Activated CD4-positive, alpha-beta T cell treated with anti-CD3 and anti-CD28 coated beads, Interleukin-2, amount 10 ng/mL, durations not matched to agents 24 days and 14 days (primary cell): Measurements from ENCODE around the gene COA7. TPM values are rescaled to one million over a fixed set of nuclear protein-coding genes. Genes with fewer than 3 reads are reported as not detected.

ENCODE experiments used
- DNase-seq: peaks from one replicate; pipeline ENCODE4 v3.0.0; 2022
- H3K27ac Mint-ChIP-seq: one replicate; pipeline ENCODE4 v1.8.0; 2022; ENCODE audit warnings: mild to moderate bottlenecking, mixed read lengths
- H3K27me3 Mint-ChIP-seq: one replicate; pipeline ENCODE4 v1.8.0; 2022; ENCODE audit warnings: mixed read lengths
- H3K36me3 Mint-ChIP-seq: one replicate; pipeline ENCODE4 v1.8.0; 2022; ENCODE audit warnings: low read depth, mild to moderate bottlenecking, mixed read lengths
- H3K4me1 Mint-ChIP-seq: one replicate; pipeline ENCODE4 v1.8.0; 2021; ENCODE audit warnings: mixed read lengths
- H3K4me3 Mint-ChIP-seq: one replicate; pipeline ENCODE4 v1.8.0; 2022; ENCODE audit warnings: mild to moderate bottlenecking, moderate library complexity, mixed read lengths
- H3K9me3 Mint-ChIP-seq: one replicate; pipeline ENCODE4 v1.8.0; 2021; ENCODE audit warnings: mixed read lengths
- intact Hi-C: fragments of 100-400 bp; cut with micrococcal nuclease; formaldehyde crosslinking; loops from one replicate; pipeline ENCODE4 v1.15.1; 2023
- total RNA-seq: library from RNA; stranded (reverse); gene quantifications from 2 replicates; pipeline ENCODE4 v1.2.3, GENCODE V29; 2022

COA7 gene
- total RNA-seq, 1 donor from 2014 or later: 40.2 TPM

GRCh38 chr1:52672946-52673345 lies 25.2 kb downstream of the COA7 start:
- H3K27me3 Mint-ChIP-seq: no peaks in the 10 kb centered on the region
- DNase-seq: no peak
- H3K36me3 Mint-ChIP-seq: peaks cover 2% of the 10 kb centered on the region
- intact Hi-C loops: no loop called here
- H3K4me1 Mint-ChIP-seq: peaks cover 13% of the 10 kb centered on the region
- no peak overlapping the region for H3K4me3 Mint-ChIP-seq
- no peaks in the 10 kb centered on the region for H3K9me3 Mint-ChIP-seq
- H3K27ac Mint-ChIP-seq: no peak overlapping the region

- DNase-seq: no peak
- Mint-ChIP-seq H3K4me3 (no peak overlapping the region), H3K4me1 (peaks cover 13% of the 10 kb centered on the region)
Observed at GRCh38 chr1:52670604-52671003, 27.5 kb downstream of the COA7 start.

GRCh38 chr1:52669696-52670095 lies 28.5 kb downstream of the COA7 start:
- peaks cover 2% of the 10 kb centered on the region for H3K36me3 Mint-ChIP-seq
- DNase-seq: no peak
- H3K4me3 Mint-ChIP-seq: no peak overlapping the region
- peaks cover 8% of the 10 kb centered on the region for H3K4me1 Mint-ChIP-seq
- no peaks in the 10 kb centered on the region for H3K9me3 Mint-ChIP-seq
- H3K27ac Mint-ChIP-seq: no peak overlapping the region
- intact Hi-C loops: no loop called here
- no peaks in the 10 kb centered on the region for H3K27me3 Mint-ChIP-seq

More at GRCh38 chr1:52670604-52671003, 27.5 kb downstream of the COA7 start:
- Mint-ChIP-seq H3K9me3 (no peaks in the 10 kb centered on the region), H3K36me3 (peaks cover 2% of the 10 kb centered on the region), H3K27ac (no peak overlapping the region), H3K27me3 (no peaks in the 10 kb centered on the region)
- intact Hi-C loops: no loop called here

- no peak for DNase-seq
- Mint-ChIP-seq H3K27me3 (no peaks in the 10 kb centered on the region), H3K27ac (no peak overlapping the region), H3K9me3 (no peaks in the 10 kb centered on the region), H3K4me3 (no peak overlapping the region), H3K36me3 (peaks cover 2% of the 10 kb centered on the region), H3K4me1 (peaks cover under 1% of the 10 kb centered on the region)
- intact Hi-C loops: no loop called here
Observed at GRCh38 chr1:52668711-52669110, 29.4 kb downstream of the COA7 start.

- Mint-ChIP-seq H3K9me3 (no peaks in the 10 kb centered on the region), H3K36me3 (peaks cover 2% of the 10 kb centered on the region), H3K27me3 (no peaks in the 10 kb centered on the region), H3K4me3 (no peak overlapping the region), H3K27ac (no peak overlapping the region), H3K4me1 (no peaks in the 10 kb centered on the region)
- no peak for DNase-seq
- intact Hi-C loops: no loop called here
Observed at GRCh38 chr1:52667984-52668383, 30.2 kb downstream of the COA7 start.

- Mint-ChIP-seq H3K27me3 (no peaks in the 10 kb centered on the region), H3K4me1 (no peaks in the 10 kb centered on the region), H3K27ac (no peak overlapping the region), H3K36me3 (peaks cover 2% of the 10 kb centered on the region), H3K4me3 (no peak overlapping the region), H3K9me3 (no peaks in the 10 kb centered on the region)
- DNase-seq: no peak
- intact Hi-C loops: no loop called here
Observed at GRCh38 chr1:52667290-52667689, 30.9 kb downstream of the COA7 start.

GRCh38 chr1:52665006-52665941 lies 32.9 kb downstream of the COA7 start:
- intact Hi-C loops: no loop called here
- Mint-ChIP-seq H3K4me3 (no peak overlapping the region), H3K27me3 (no peaks in the 10 kb centered on the region), H3K9me3 (no peaks in the 10 kb centered on the region), H3K36me3 (peaks cover 2% of the 10 kb centered on the region), H3K27ac (no peak overlapping the region), H3K4me1 (peaks cover 4% of the 10 kb centered on the region)
- no peak for DNase-seq

GRCh38 chr1:52663716-52664115 lies 34.4 kb downstream of the COA7 start:
- intact Hi-C loops: no loop called here
- H3K9me3 Mint-ChIP-seq: no peaks in the 10 kb centered on the region
- no peak overlapping the region for H3K27ac Mint-ChIP-seq
- H3K4me3 Mint-ChIP-seq: no peak overlapping the region
- no peaks in the 10 kb centered on the region for H3K27me3 Mint-ChIP-seq
- peaks cover 16% of the 10 kb centered on the region for H3K4me1 Mint-ChIP-seq
- DNase-seq: no peak
- H3K36me3 Mint-ChIP-seq: no peaks in the 10 kb centered on the region

GRCh38 chr1:52662645-52663313 lies 35.4 kb downstream of the COA7 start:
- no peak overlapping the region for H3K27ac Mint-ChIP-seq

GRCh38 chr1:52660807-52661206 lies 37.3 kb downstream of the COA7 start:
- Mint-ChIP-seq H3K27me3 (no peaks in the 10 kb centered on the region), H3K27ac (no peak overlapping the region), H3K4me1 (peaks cover 21% of the 10 kb centered on the region), H3K4me3 (no peak overlapping the region), H3K9me3 (no peaks in the 10 kb centered on the region), H3K36me3 (peaks cover 2% of the 10 kb centered on the region)
- no peak for DNase-seq
- intact Hi-C loops: no loop called here

More at GRCh38 chr1:52662645-52663313, 35.4 kb downstream of the COA7 start:
- intact Hi-C loops: no loop called here
- Mint-ChIP-seq H3K4me3 (no peak overlapping the region), H3K4me1 (peaks cover 21% of the 10 kb centered on the region), H3K9me3 (no peaks in the 10 kb centered on the region), H3K36me3 (no peaks in the 10 kb centered on the region), H3K27me3 (no peaks in the 10 kb centered on the region)
- no peak for DNase-seq

- Mint-ChIP-seq H3K4me3 (no peak overlapping the region), H3K9me3 (no peaks in the 10 kb centered on the region), H3K36me3 (peaks cover 5% of the 10 kb centered on the region), H3K27me3 (no peaks in the 10 kb centered on the region), H3K27ac (peak overlapping the region; percentile 88), H3K4me1 (peaks cover 21% of the 10 kb centered on the region)
- no peak for DNase-seq
- intact Hi-C loops: loop anchor here (1.0 kb wide), 2 partner anchors 23 to 26 kb away; no protein-coding TSS in a partner anchor
Observed at GRCh38 chr1:52659851-52660596, 38.1 kb downstream of the COA7 start.

- Mint-ChIP-seq H3K27ac (peak overlapping the region; percentile 88), H3K9me3 (no peaks in the 10 kb centered on the region), H3K4me3 (no peak overlapping the region), H3K4me1 (peaks cover 21% of the 10 kb centered on the region), H3K36me3 (peaks cover 5% of the 10 kb centered on the region), H3K27me3 (no peaks in the 10 kb centered on the region)
- intact Hi-C loops: loop anchor here (1.0 kb wide), 2 partner anchors 22 to 27 kb away; no protein-coding TSS in a partner anchor
- DNase-seq: peak; percentile 74
Observed at GRCh38 chr1:52659356-52659755, 38.8 kb downstream of the COA7 start.

GRCh38 chr1:52658795-52659194 lies 39.4 kb downstream of the COA7 start:
- H3K9me3 Mint-ChIP-seq: peaks cover under 1% of the 10 kb centered on the region
- no peak for DNase-seq
- H3K4me1 Mint-ChIP-seq: peaks cover 21% of the 10 kb centered on the region
- H3K27me3 Mint-ChIP-seq: no peaks in the 10 kb centered on the region
- H3K27ac Mint-ChIP-seq: peak overlapping the region; percentile 88
- peaks cover 7% of the 10 kb centered on the region for H3K36me3 Mint-ChIP-seq
- peak overlapping the region; percentile 2 for H3K4me3 Mint-ChIP-seq
- intact Hi-C loops: loop anchor here (1.0 kb wide), 2 partner anchors 21 to 28 kb away; no protein-coding TSS in a partner anchor
